Choroid plexus epithelial cell (primary cell): Measurements from ENCODE around the gene SAP30BP.
A peak's percentile ranks its signal among the peaks of the same experiment; 100 is the strongest.

Experiments used
- DNase-seq: peaks from one replicate; pipeline ENCODE4 v3.0.0-alpha.2; 2010; ENCODE audit warnings: low read depth
- H3K4me3 ChIP-seq: 2 replicates; pipeline ENCODE4 v1.5.1; 2011; ENCODE audit warnings: low read depth, mild to moderate bottlenecking, control low read depth, low read length, moderate library complexity
- CTCF ChIP-seq: conservative IDR thresholded peaks from 2 replicates; pipeline ENCODE4 v1.5.1; 2011; ENCODE audit warnings: low read depth, mild to moderate bottlenecking, control low read depth, inconsistent platforms, low read length, moderate library complexity

SAP30BP gene

GRCh38 chr17:75706042-75706728 is 39.0 kb downstream of the SAP30BP start:
- H3K4me3 ChIP-seq: no peak overlapping the region
- TF ChIP-seq CTCF: no peak
- no peak for DNase-seq

GRCh38 chr17:75707079-75707571 is 40.0 kb downstream of the SAP30BP start:
- TF ChIP-seq CTCF: no peak
- no peak overlapping the region for H3K4me3 ChIP-seq
- DNase-seq: peak; percentile 74

- no peak for TF ChIP-seq CTCF
- no peak for DNase-seq
- H3K4me3 ChIP-seq: no peak overlapping the region
Measured at GRCh38 chr17:75712446-75712845, 45.3 kb downstream of the SAP30BP start.

GRCh38 chr17:75719732-75720131 is 52.6 kb downstream of the SAP30BP start:
- TF ChIP-seq CTCF: no peak
- DNase-seq: no peak
- H3K4me3 ChIP-seq: no peak overlapping the region

- H3K4me3 ChIP-seq: peak within 1 kb of the TSS; percentile 36
- TF ChIP-seq CTCF: no peak
- no peak for DNase-seq
Measured at GRCh38 chr17:75720656-75721462, 53.7 kb downstream of the SAP30BP start, which contains the start of gene ITGB4. Gene ITGB4 (plus strand): TSS chr17:75721459. CDS start chr17:75724704, 3,245 bp downstream.

- H3K4me3 ChIP-seq: peak overlapping the region; percentile 36
- TF ChIP-seq CTCF: no peak
- no peak for DNase-seq
Measured at GRCh38 chr17:75721463-75722011, 54.4 kb downstream of the SAP30BP start.
